Measurements from ENCODE around the gene TRIM75. TPM values are rescaled to one million over a fixed set of nuclear protein-coding genes. Genes with fewer than 3 reads are reported as not detected.
"Not testable (repeated sequence)": the region's sequence is repeated elsewhere in the genome, so short reads cannot be mapped to it uniquely, and the experiment has no call there.

TRIM75 gene
- polyA plus RNA-seq, 10 donors = 0.07 to 0.22 (median 0.13) TPM; not detected in 2

- DNase-seq = no peak
Measured at GRCh38 chr4:165077034-165077578, 23.4 kb downstream of the TRIM75 start.

- DNase-seq = peak in 2 of 3 donors; percentile 33 to 43
Measured at GRCh38 chr4:165079476-165079875, 25.8 kb downstream of the TRIM75 start.

GRCh38 chr4:165084787-165085186 lies 31.1 kb downstream of the TRIM75 start:
- DNase-seq = not testable (repeated sequence)

GRCh38 chr4:165085946-165086345 lies 32.3 kb downstream of the TRIM75 start:
- no peak for DNase-seq

- DNase-seq = no peak
Measured at GRCh38 chr4:165088366-165088765, 34.7 kb downstream of the TRIM75 start.

DNA sequence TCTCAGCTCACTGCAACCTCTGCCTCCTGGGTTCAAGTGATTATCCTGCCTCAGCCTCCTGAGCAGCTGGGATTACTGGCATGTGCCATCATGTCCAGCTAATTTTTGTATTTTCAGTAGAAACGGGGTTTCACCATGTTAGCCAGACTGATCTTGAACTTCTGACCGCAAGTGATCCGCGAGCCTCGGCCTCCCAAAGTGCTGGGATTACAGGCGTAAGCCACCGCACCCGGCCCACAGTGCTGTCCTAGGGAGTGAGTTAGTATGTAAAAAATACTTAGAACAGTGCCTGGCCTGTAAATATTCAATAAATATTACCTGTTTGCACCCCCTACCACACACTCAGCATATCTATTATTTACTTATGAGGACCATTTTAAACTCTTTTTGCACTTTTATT lies 38.5 kb downstream of the TRIM75 start:
- DNase-seq = not testable (repeated sequence)

GRCh38 chr4:165094873-165095272 lies 41.2 kb downstream of the TRIM75 start:
- no peak for DNase-seq

DNA sequence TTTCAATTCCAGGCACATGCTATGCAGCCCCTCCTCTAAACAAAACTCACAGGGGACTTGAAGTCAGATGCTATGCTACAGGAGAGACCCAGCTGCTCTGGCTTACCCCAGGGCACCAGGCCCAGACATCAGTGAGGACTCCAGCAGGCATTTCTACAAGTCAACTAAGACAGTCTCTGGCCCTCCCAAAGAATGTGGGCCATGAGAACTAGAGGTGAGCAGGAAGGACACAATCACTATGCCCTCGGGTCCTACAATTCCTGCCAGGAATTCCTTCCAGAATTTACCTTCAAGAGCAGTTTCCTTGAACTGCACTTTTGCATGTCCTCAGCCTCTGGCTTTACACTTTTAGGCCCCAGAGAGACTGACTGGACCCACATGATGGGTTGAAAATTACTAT lies 41.6 kb downstream of the TRIM75 start:
- DNase-seq = peak in 1 of 3 donors; percentile 3

GRCh38 chr4:165096776-165097175 lies 43.1 kb downstream of the TRIM75 start:
- DNase-seq = peak; percentile 16 to 30 (median 27)

- no peak for DNase-seq
Measured at GRCh38 chr4:165101641-165102040, 48.0 kb downstream of the TRIM75 start.

DNA sequence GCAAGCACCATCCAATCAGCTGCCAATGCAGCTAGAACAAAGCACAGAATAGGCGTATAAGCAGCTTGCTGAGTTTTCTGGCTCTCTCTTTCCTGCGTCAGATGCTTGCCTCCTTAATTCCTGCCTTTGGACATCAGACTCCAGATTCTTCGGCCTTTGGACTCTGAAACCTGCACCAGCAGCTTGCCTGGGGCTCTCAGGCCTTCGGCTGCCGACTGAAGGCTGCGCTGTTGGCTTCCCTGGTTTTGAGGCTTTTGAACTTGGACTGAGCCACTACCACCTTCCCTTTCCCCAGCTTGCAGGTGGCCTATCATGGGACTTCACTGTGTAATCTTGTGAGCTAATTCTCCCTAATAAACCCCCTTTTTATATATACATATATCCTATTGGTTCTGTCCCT lies 52.9 kb downstream of the TRIM75 start:
- no peak for DNase-seq

Other genes with a start within 250 kb of the TRIM75 start
- 1 to 10 TPM in 1 of 10 donors, under 1 TPM in 5, not detected in 4; 0.18 to 2.6 (median 0.39) TPM for gene APELA, start 176.7 kb upstream of the TRIM75 start, polyA plus RNA-seq (ENCODE audit: insufficient read length in 10 of 10)
- gene TRIM61, start 76.2 kb upstream of the TRIM75 start, polyA plus RNA-seq (ENCODE audit: insufficient read length in 10 of 10) = 1 to 10 TPM; 2.2 to 4.2 (median 3.4) TPM
- not detected for gene TRIM60, start 21.9 kb upstream of the TRIM75 start, polyA plus RNA-seq (ENCODE audit: insufficient read length in 10 of 10)
- 10 to 100 TPM in 9 of 10 donors, 1 to 10 TPM in 1; 7.3 to 14.2 (median 12.0) TPM for gene TMEM192, start 59.0 kb downstream of the TRIM75 start, polyA plus RNA-seq (ENCODE audit: insufficient read length in 10 of 10)
- 10 to 100 TPM in 2 of 10 donors, 1 to 10 TPM in 8; 7.6 to 11.3 (median 8.5) TPM for gene KLHL2, start 153.7 kb downstream of the TRIM75 start, polyA plus RNA-seq (ENCODE audit: insufficient read length in 10 of 10)